Thymus (tissue), 11 donors: Measurements from ENCODE around the gene TRAPPC12. TPM values are rescaled to one million over a fixed set of nuclear protein-coding genes. Genes with fewer than 3 reads are reported as not detected.
"Not testable (repeated sequence)": the region's sequence is repeated elsewhere in the genome, so short reads cannot be mapped to it uniquely, and the experiment has no call there.

Source experiments
- DNase-seq, 9 donors: peaks; one replicate each; pipeline ENCODE4 v3.0.0-alpha.2; 2013; ENCODE audit warnings: low spot score in 9 of 9, low read depth in 6 of 9, missing footprints in 1 of 9
- H3K27ac ChIP-seq, 2 donors: one replicate each; pipeline ENCODE4 v1.5.1; 2013; ENCODE audit warnings: control low read depth in 1 of 2, low read depth in 1 of 2, low read length in 1 of 2, mild to moderate bottlenecking in 1 of 2, moderate library complexity in 1 of 2
- H3K27me3 ChIP-seq, 2 donors: one replicate each; pipeline ENCODE4 v1.5.1; 2013; ENCODE audit warnings: low read length in 1 of 2; ENCODE audit not compliant: control insufficient read depth in 2 of 2, insufficient read depth in 1 of 2
- H3K36me3 ChIP-seq, 2 donors: one replicate each; pipeline ENCODE4 v1.5.1; 2013; ENCODE audit warnings: low read length in 1 of 2, mild to moderate bottlenecking in 1 of 2, moderate library complexity in 1 of 2; ENCODE audit not compliant: control insufficient read depth in 2 of 2, insufficient read depth in 2 of 2
- H3K4me1 ChIP-seq, 2 donors: one replicate each; pipeline ENCODE4 v1.5.1; 2013; ENCODE audit warnings: low read length in 2 of 2; ENCODE audit not compliant: control insufficient read depth in 2 of 2, insufficient read depth in 2 of 2
- H3K4me3 ChIP-seq, 2 donors: one replicate each; pipeline ENCODE4 v1.5.1; 2013; ENCODE audit warnings: low read length in 2 of 2, control low read depth in 1 of 2, mild to moderate bottlenecking in 1 of 2
- H3K9me3 ChIP-seq, 2 donors: one replicate each; pipeline ENCODE4 v1.5.1; 2013; ENCODE audit warnings: low read length in 1 of 2, mild to moderate bottlenecking in 1 of 2; ENCODE audit not compliant: control insufficient read depth in 2 of 2, insufficient read depth in 1 of 2
- WGBS: extraction: QIAGEN DNeasy Blood & Tissue Kit; methylation state at CpG from one replicate; pipeline ENCODE4 v1.1.7; 2013; 5-methylcytosine and 5-hydroxymethylcytosine counted together
- polyA plus RNA-seq: library from polyadenylated mRNA; stranded (reverse); fragments of 200-250 nt; gene quantifications from one replicate; pipeline ENCODE4 v1.2.3, GENCODE V29; 2013
- total RNA-seq: library from RNA; stranded (reverse); fragments of 120-200 nt; gene quantifications from one replicate; pipeline ENCODE4 v1.2.4, GENCODE V29; 2013
- donor health status: healthy.

TRAPPC12 gene
- total and polyA plus RNA-seq, 2 donors = 41.8 to 136 TPM

- WGBS = 96% methylated on average over 6 of the region's 6 CpGs
- Histone ChIP-seq H3K4me1 (no peaks in the 10 kb centered on the region), H3K27ac (no peak overlapping the region), H3K4me3 (no peak overlapping the region), H3K27me3 (no peaks in the 10 kb centered on the region), H3K36me3 (peaks cover 25 to 37% of the 10 kb centered on the region in 2 donors), H3K9me3 (no peaks in the 10 kb centered on the region)
- DNase-seq = no peak
Measured at GRCh38 chr2:3442185-3442584, 62.7 kb downstream of the TRAPPC12 start.

- H3K4me1 ChIP-seq = no peaks in the 10 kb centered on the region
- H3K9me3 ChIP-seq = no peaks in the 10 kb centered on the region
- DNase-seq = no peak
- WGBS = 98% methylated on average over 11 of the region's 11 CpGs
- no peak overlapping the region for H3K27ac ChIP-seq
- no peak overlapping the region for H3K4me3 ChIP-seq
- no peaks in the 10 kb centered on the region for H3K27me3 ChIP-seq
- H3K36me3 ChIP-seq = peaks cover 34 to 46% of the 10 kb centered on the region in 2 donors
Measured at GRCh38 chr2:3443083-3443482, 63.6 kb downstream of the TRAPPC12 start.

- H3K36me3 ChIP-seq = peaks cover 34 to 49% of the 10 kb centered on the region in 2 donors
Measured at GRCh38 chr2:3443506-3444084, 64.1 kb downstream of the TRAPPC12 start.

GRCh38 chr2:3445891-3446290 lies 66.4 kb downstream of the TRAPPC12 start:
- Histone ChIP-seq H3K36me3 (peaks cover 53 to 54% of the 10 kb centered on the region in 2 donors), H3K27me3 (no peaks in the 10 kb centered on the region), H3K4me3 (no peak overlapping the region), H3K27ac (no peak overlapping the region), H3K9me3 (no peaks in the 10 kb centered on the region), H3K4me1 (peaks cover 0 to 4% of the 10 kb centered on the region in 2 donors)
- DNase-seq = no peak
- WGBS = 96% methylated on average over 11 of the region's 11 CpGs

More at GRCh38 chr2:3443506-3444084, 64.1 kb downstream of the TRAPPC12 start:
- no peaks in the 10 kb centered on the region for H3K27me3 ChIP-seq
- no peaks in the 10 kb centered on the region for H3K9me3 ChIP-seq
- DNase-seq = no peak
- WGBS = 98% methylated on average over 18 of the region's 18 CpGs
- H3K4me3 ChIP-seq = no peak overlapping the region
- no peak overlapping the region for H3K27ac ChIP-seq
- no peaks in the 10 kb centered on the region for H3K4me1 ChIP-seq

GRCh38 chr2:3446381-3446780 lies 66.9 kb downstream of the TRAPPC12 start:
- peaks cover 0 to 4% of the 10 kb centered on the region in 2 donors for H3K4me1 ChIP-seq
- DNase-seq = no peak
- no peak overlapping the region for H3K27ac ChIP-seq
- H3K27me3 ChIP-seq = no peaks in the 10 kb centered on the region
- H3K9me3 ChIP-seq = no peaks in the 10 kb centered on the region
- H3K36me3 ChIP-seq = peaks cover 54 to 57% of the 10 kb centered on the region in 2 donors
- WGBS = 97% methylated on average over 10 of the region's 10 CpGs
- no peak overlapping the region for H3K4me3 ChIP-seq

- H3K36me3 ChIP-seq = peaks cover 54 to 61% of the 10 kb centered on the region in 2 donors
- not testable (repeated sequence) for H3K27ac ChIP-seq
- WGBS = 96% methylated on average over 6 of the region's 6 CpGs
Measured at GRCh38 chr2:3447186-3447585, 67.7 kb downstream of the TRAPPC12 start.

GRCh38 chr2:3447789-3448317 lies 68.4 kb downstream of the TRAPPC12 start:
- WGBS = 87% methylated on average over 9 of the region's 9 CpGs
- Histone ChIP-seq H3K9me3 (no peaks in the 10 kb centered on the region), H3K27ac (no peak overlapping the region), H3K4me1 (peaks cover 0 to 4% of the 10 kb centered on the region in 2 donors), H3K27me3 (no peaks in the 10 kb centered on the region), H3K4me3 (no peak overlapping the region), H3K36me3 (peaks cover 54 to 65% of the 10 kb centered on the region in 2 donors)
- DNase-seq = no peak

More at GRCh38 chr2:3447186-3447585, 67.7 kb downstream of the TRAPPC12 start:
- H3K4me1 ChIP-seq, H3K27me3 ChIP-seq, DNase-seq, H3K9me3 ChIP-seq, H3K4me3 ChIP-seq: not testable (repeated sequence)

GRCh38 chr2:3448441-3448911 lies 69.0 kb downstream of the TRAPPC12 start:
- H3K4me1 ChIP-seq, H3K27ac ChIP-seq, DNase-seq, H3K4me3 ChIP-seq, H3K27me3 ChIP-seq, H3K9me3 ChIP-seq: not testable (repeated sequence)
- WGBS = 95% methylated on average over 35 of the region's 35 CpGs
- H3K36me3 ChIP-seq = peaks cover 51 to 67% of the 10 kb centered on the region in 2 donors

- Histone ChIP-seq H3K27ac (no peak overlapping the region), H3K4me3 (no peak overlapping the region), H3K4me1 (peaks cover 0 to 4% of the 10 kb centered on the region in 2 donors), H3K27me3 (no peaks in the 10 kb centered on the region), H3K36me3 (peaks cover 45 to 63% of the 10 kb centered on the region in 2 donors), H3K9me3 (no peaks in the 10 kb centered on the region)
- WGBS = 97% methylated on average over 13 of the region's 13 CpGs
- no peak for DNase-seq
Measured at GRCh38 chr2:3449086-3449485, 69.6 kb downstream of the TRAPPC12 start.
